Measurements from ENCODE around the gene RNF126. TPM values are rescaled to one million over a fixed set of nuclear protein-coding genes. Genes with fewer than 3 reads are reported as not detected.

RNF126 gene
- total and polyA plus RNA-seq, 2 experiments from 2014 or later: 95.7 to 112 TPM

DNA sequence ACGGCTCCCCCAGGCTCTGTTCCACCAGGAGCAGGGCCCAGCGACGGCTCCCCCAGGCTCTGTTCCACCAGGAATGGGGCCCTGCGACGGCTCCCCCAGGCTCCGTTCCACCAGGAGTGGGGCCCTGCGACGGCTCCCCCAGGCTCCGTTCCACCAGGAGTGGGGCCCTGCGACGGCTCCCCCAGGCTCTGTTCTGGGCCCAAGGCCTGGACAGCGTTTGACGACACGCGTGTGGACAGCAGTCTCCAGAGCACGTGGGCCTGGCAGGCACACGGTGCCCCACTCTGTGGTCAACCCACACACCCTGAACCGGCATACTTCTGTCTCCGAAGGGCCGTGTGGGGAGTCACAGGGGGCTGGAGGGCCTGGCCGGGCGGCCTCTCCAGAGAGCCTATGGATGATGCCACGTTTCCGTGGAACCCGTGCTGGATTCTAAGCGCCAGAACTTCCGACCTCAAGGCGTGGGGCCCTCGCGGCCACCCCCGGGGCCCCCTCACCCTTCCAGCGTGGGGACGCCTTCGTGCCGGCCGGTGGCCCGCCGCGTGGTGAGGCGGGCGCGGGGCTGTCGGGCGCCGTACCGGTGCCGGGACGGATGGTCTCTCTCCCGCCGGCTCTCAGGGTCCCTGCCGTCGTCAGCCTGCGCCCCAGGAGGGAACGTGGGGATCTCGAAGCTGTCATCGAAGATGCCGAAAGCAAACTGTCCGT, 11.7 kb downstream of the RNF126 start (continued):
- TF ChIP-seq, protein P1, sequence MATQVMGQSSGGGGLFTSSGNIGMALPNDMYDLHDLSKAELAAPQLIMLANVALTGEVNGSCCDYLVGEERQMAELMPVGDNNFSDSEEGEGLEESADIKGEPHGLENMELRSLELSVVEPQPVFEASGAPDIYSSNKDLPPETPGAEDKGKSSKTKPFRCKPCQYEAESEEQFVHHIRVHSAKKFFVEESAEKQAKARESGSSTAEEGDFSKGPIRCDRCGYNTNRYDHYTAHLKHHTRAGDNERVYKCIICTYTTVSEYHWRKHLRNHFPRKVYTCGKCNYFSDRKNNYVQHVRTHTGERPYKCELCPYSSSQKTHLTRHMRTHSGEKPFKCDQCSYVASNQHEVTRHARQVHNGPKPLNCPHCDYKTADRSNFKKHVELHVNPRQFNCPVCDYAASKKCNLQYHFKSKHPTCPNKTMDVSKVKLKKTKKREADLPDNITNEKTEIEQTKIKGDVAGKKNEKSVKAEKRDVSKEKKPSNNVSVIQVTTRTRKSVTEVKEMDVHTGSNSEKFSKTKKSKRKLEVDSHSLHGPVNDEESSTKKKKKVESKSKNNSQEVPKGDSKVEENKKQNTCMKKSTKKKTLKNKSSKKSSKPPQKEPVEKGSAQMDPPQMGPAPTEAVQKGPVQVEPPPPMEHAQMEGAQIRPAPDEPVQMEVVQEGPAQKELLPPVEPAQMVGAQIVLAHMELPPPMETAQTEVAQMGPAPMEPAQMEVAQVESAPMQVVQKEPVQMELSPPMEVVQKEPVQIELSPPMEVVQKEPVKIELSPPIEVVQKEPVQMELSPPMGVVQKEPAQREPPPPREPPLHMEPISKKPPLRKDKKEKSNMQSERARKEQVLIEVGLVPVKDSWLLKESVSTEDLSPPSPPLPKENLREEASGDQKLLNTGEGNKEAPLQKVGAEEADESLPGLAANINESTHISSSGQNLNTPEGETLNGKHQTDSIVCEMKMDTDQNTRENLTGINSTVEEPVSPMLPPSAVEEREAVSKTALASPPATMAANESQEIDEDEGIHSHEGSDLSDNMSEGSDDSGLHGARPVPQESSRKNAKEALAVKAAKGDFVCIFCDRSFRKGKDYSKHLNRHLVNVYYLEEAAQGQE (IDR thresholded peaks at IDR 0.05; ENCODE audit: unreplicated experiment): no peak

DNA sequence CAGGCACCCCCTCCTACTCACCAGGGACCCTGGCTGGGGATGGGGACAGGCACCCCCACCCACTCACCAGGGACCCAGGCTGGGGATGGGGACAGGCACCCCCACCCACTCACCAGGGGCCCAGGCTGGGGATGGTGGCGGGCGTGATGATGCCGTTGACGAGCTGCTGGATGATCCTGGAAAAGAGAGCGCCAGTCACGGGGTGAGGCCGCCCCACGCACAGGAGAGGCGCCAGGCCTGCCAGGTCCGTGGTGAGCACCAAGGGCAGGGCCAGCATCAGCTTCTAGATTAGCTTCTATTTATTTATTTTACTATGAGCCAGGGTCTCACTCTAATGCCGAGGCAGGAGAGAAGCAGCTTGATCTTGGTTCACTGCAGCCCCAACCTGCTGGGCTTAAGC, 12.9 kb downstream of the RNF126 start:
- H3K27me3 Mint-ChIP-seq (ENCODE audit: insufficient read depth, low read depth, poor library complexity): peaks cover 5% of the 10 kb centered on the region
- 0 out of 2 replicates have a peak, but pooled peaks cover 5% of the 10 kb centered on the region for H3K36me3 ChIP-seq (ENCODE audit: insufficient read depth)
- H3K4me3 Mint-ChIP-seq: no peak overlapping the region
- no peak overlapping the region for H3K27ac Mint-ChIP-seq
- ATAC-seq: no peak
- H3K4me1 Mint-ChIP-seq: no peaks in the 10 kb centered on the region; the same call in 2 of the 3 replicates
- H3K4me1 ChIP-seq (ENCODE audit: insufficient read depth): no peaks in the 10 kb centered on the region
- H3K79me2 ChIP-seq (replicated peaks; ENCODE audit: insufficient read depth): peaks cover 30% of the 10 kb centered on the region
- no peaks in the 10 kb centered on the region for H3K27me3 ChIP-seq (ENCODE audit: insufficient read depth)
- H3K27ac ChIP-seq (ENCODE audit: low read depth): no peak overlapping the region
- H3K36me3 Mint-ChIP-seq (ENCODE audit: low read depth): peaks cover 28% of the 10 kb centered on the region
- no peak for DNase-seq (ENCODE audit: low spot score)
- no peaks in the 10 kb centered on the region for H3K9me3 Mint-ChIP-seq
- no peak overlapping the region for H2AFZ ChIP-seq
- peaks cover 7% of the 10 kb centered on the region for H4K20me1 ChIP-seq (replicated peaks; ENCODE audit: insufficient read depth)
- no peaks in the 10 kb centered on the region for H3K9me2 ChIP-seq (ENCODE audit: insufficient read depth)
- no peak overlapping the region for H3K4me2 ChIP-seq
- peaks cover 3% of the 10 kb centered on the region; the same call in 1 of the 2 replicates for H3F3A ChIP-seq (replicated peaks; ENCODE audit: low read depth)
- no peak overlapping the region for H3K4me3 ChIP-seq
- TF ChIP-seq STAT1 (IDR thresholded peaks at IDR 0.05; ENCODE audit: unreplicated experiment): no peak
- TF ChIP-seq, protein P2, sequence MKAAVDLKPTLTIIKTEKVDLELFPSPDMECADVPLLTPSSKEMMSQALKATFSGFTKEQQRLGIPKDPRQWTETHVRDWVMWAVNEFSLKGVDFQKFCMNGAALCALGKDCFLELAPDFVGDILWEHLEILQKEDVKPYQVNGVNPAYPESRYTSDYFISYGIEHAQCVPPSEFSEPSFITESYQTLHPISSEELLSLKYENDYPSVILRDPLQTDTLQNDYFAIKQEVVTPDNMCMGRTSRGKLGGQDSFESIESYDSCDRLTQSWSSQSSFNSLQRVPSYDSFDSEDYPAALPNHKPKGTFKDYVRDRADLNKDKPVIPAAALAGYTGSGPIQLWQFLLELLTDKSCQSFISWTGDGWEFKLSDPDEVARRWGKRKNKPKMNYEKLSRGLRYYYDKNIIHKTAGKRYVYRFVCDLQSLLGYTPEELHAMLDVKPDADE (IDR thresholded peaks at IDR 0.05): no peak
- TF ChIP-seq, protein P3, sequence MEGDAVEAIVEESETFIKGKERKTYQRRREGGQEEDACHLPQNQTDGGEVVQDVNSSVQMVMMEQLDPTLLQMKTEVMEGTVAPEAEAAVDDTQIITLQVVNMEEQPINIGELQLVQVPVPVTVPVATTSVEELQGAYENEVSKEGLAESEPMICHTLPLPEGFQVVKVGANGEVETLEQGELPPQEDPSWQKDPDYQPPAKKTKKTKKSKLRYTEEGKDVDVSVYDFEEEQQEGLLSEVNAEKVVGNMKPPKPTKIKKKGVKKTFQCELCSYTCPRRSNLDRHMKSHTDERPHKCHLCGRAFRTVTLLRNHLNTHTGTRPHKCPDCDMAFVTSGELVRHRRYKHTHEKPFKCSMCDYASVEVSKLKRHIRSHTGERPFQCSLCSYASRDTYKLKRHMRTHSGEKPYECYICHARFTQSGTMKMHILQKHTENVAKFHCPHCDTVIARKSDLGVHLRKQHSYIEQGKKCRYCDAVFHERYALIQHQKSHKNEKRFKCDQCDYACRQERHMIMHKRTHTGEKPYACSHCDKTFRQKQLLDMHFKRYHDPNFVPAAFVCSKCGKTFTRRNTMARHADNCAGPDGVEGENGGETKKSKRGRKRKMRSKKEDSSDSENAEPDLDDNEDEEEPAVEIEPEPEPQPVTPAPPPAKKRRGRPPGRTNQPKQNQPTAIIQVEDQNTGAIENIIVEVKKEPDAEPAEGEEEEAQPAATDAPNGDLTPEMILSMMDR (conservative IDR thresholded peaks at IDR 0.05; ENCODE audit: low read depth in 2 of 2): no peak
- TF ChIP-seq, protein P1 (IDR thresholded peaks at IDR 0.05; ENCODE audit: unreplicated experiment): no peak
- TF ChIP-seq ZNF331 (CRISPR knock-in tag; IDR thresholded peaks at IDR 0.05; ENCODE audit: low read depth): no peak
- no peak for TF ChIP-seq ZNF114 (CRISPR knock-in tag; IDR thresholded peaks at IDR 0.05)
- no peak for TF ChIP-seq POLR2AphosphoS5 (IDR thresholded peaks at IDR 0.05; ENCODE audit: low read depth)
